ENCODE results near the gene DDX27. TPM values are rescaled to one million over a fixed set of nuclear protein-coding genes. Genes with fewer than 3 reads are reported as not detected.

Gene DDX27
- total and polyA plus RNA-seq, 2 of the 13 experiments (the other 11 are each of a cell fraction or from before 2014, with no cell fraction given): 42.6 to 72.8 TPM

GRCh38 chr20:49179368-49180277, 39.6 kb upstream of the DDX27 start (continued):
- TF ChIP-seq NAIF1 (CRISPR knock-in tag; IDR thresholded peaks at IDR 0.05; ENCODE audit: borderline replicate concordance) (no peak), NCOA1 (CRISPR knock-in tag; IDR thresholded peaks at IDR 0.05) (no peak), JUNB (CRISPR knock-in tag; IDR thresholded peaks at IDR 0.05; ENCODE audit: borderline replicate concordance) (no peak), MAZ (IDR thresholded peaks at IDR 0.05; ENCODE audit: borderline replicate concordance, low read depth, low read length) (no peak), MAZ (CRISPR knock-in tag; IDR thresholded peaks at IDR 0.05; ENCODE audit: low read depth) (no peak), CHCHD3 (CRISPR knock-in tag; IDR thresholded peaks at IDR 0.05) (no peak), ZNF776 (CRISPR knock-in tag; IDR thresholded peaks at IDR 0.05) (no peak), NFKB2 (CRISPR knock-in tag; IDR thresholded peaks at IDR 0.05; ENCODE audit: borderline replicate concordance) (no peak), ZBTB7A (CRISPR knock-in tag; IDR thresholded peaks at IDR 0.05) (no peak), TEAD2 (CRISPR knock-in tag; IDR thresholded peaks at IDR 0.05) (no peak), DR1 (CRISPR knock-in tag; IDR thresholded peaks at IDR 0.05) (no peak), MYPOP (CRISPR knock-in tag; IDR thresholded peaks at IDR 0.05) (no peak), FOXJ3 (CRISPR knock-in tag; IDR thresholded peaks at IDR 0.05; ENCODE audit: borderline replicate concordance) (no peak), PHF21A (CRISPR knock-in tag; IDR thresholded peaks at IDR 0.05) (no peak), FOXM1 (CRISPR knock-in tag; IDR thresholded peaks at IDR 0.05) (no peak), ZNF570 (CRISPR knock-in tag; IDR thresholded peaks at IDR 0.05; ENCODE audit: borderline replicate concordance) (peak; percentile 67; the same call in 1 of the 2 replicates), ZFP90 (CRISPR knock-in tag; IDR thresholded peaks at IDR 0.05; ENCODE audit: borderline replicate concordance) (no peak), ZNF205 (CRISPR knock-in tag; IDR thresholded peaks at IDR 0.05) (0 out of 2 replicates have a peak, but pooled peaks have one; percentile 63), ZNF101 (CRISPR knock-in tag; IDR thresholded peaks at IDR 0.05; ENCODE audit: borderline replicate concordance, low read depth) (no peak), ZNF44 (CRISPR knock-in tag; IDR thresholded peaks at IDR 0.05) (no peak), PLRG1 (conservative IDR thresholded peaks at IDR 0.05) (no peak)
- TF ChIP-seq, protein P1, sequence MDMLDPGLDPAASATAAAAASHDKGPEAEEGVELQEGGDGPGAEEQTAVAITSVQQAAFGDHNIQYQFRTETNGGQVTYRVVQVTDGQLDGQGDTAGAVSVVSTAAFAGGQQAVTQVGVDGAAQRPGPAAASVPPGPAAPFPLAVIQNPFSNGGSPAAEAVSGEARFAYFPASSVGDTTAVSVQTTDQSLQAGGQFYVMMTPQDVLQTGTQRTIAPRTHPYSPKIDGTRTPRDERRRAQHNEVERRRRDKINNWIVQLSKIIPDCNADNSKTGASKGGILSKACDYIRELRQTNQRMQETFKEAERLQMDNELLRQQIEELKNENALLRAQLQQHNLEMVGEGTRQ (IDR thresholded peaks at IDR 0.05; ENCODE audit: low read depth, low read length): no peak
- TF ChIP-seq, protein P1 (CRISPR knock-in tag; IDR thresholded peaks at IDR 0.05; ENCODE audit: borderline replicate concordance): no peak
